ENCODE data around the gene HKDC1.

The HKDC1 gene

DNA sequence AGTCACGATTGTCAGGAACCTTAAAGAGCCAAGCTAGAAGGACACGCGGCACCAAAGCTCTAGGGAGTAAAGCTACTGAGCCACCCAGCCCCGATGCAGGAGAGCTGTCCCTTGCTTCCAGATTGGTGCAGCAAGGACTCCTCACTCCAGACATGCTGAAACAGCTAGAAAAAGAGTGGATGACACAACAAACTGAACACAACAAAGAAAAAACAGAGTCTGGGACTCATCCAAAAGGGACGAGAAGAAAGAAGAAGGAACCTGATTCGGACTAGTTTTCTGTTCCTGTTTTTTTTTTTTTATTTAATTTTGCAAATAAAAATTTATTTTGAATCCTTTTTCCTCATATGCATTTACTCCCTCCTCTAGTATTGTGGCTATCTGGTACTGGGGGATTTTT, 11.4 kb upstream of the HKDC1 start:
- TF ChIP-seq, protein P1, sequence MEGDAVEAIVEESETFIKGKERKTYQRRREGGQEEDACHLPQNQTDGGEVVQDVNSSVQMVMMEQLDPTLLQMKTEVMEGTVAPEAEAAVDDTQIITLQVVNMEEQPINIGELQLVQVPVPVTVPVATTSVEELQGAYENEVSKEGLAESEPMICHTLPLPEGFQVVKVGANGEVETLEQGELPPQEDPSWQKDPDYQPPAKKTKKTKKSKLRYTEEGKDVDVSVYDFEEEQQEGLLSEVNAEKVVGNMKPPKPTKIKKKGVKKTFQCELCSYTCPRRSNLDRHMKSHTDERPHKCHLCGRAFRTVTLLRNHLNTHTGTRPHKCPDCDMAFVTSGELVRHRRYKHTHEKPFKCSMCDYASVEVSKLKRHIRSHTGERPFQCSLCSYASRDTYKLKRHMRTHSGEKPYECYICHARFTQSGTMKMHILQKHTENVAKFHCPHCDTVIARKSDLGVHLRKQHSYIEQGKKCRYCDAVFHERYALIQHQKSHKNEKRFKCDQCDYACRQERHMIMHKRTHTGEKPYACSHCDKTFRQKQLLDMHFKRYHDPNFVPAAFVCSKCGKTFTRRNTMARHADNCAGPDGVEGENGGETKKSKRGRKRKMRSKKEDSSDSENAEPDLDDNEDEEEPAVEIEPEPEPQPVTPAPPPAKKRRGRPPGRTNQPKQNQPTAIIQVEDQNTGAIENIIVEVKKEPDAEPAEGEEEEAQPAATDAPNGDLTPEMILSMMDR (IDR thresholded peaks at IDR 0.05; ENCODE audit: low read depth, low read length, missing control alignments) = no peak
- DNase-seq (ENCODE audit: low read depth) = no peak
- no peak overlapping the region for H3K4me3 ChIP-seq (ENCODE audit: low read depth, low read length)
- in situ Hi-C loops (cut with HindIII; ENCODE audit: low sequenced_read_pairs) = no loop called here

GRCh38 chr10:69209787-69210484, 10.2 kb upstream of the HKDC1 start:
- no peak overlapping the region for H3K4me3 ChIP-seq (ENCODE audit: low read depth, low read length)
- in situ Hi-C loops (cut with HindIII; ENCODE audit: low sequenced_read_pairs) = no loop called here
- DNase-seq (ENCODE audit: low read depth) = no peak
- TF ChIP-seq, protein P1 (IDR thresholded peaks at IDR 0.05; ENCODE audit: low read depth, low read length, missing control alignments) = no peak

DNA sequence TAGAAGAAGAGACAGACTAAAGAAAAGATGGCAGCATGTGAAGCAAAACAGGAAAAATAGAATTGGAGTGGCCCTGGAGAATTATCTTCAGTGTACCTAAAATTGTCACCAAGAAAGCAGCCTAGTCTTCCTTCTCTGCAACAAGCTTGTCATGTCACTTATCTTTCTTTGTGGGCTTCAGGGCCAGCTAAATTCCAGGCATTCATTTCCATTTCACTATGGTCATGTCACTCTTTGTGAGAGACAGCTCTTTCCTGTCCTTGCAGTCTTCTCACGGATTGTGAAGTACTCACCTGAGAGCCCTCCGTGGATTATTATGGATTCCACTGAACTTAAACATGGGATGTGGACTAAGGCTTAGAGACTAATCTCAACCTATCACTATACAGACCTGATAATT, 9.0 kb upstream of the HKDC1 start:
- no peak for DNase-seq (ENCODE audit: low read depth)
- no peak overlapping the region for H3K4me3 ChIP-seq (ENCODE audit: low read depth, low read length)
- TF ChIP-seq, protein P1 (IDR thresholded peaks at IDR 0.05; ENCODE audit: low read depth, low read length, missing control alignments) = no peak
- in situ Hi-C loops (cut with HindIII; ENCODE audit: low sequenced_read_pairs) = no loop called here

- H3K4me3 ChIP-seq (ENCODE audit: low read depth, low read length) = no peak overlapping the region
- DNase-seq (ENCODE audit: low read depth) = no peak
- TF ChIP-seq, protein P1 (IDR thresholded peaks at IDR 0.05; ENCODE audit: low read depth, low read length, missing control alignments) = no peak
- in situ Hi-C loops (cut with HindIII; ENCODE audit: low sequenced_read_pairs) = no loop called here
These were observed 8.6 kb upstream of the HKDC1 start for GRCh38 chr10:69211524-69211923.

DNA sequence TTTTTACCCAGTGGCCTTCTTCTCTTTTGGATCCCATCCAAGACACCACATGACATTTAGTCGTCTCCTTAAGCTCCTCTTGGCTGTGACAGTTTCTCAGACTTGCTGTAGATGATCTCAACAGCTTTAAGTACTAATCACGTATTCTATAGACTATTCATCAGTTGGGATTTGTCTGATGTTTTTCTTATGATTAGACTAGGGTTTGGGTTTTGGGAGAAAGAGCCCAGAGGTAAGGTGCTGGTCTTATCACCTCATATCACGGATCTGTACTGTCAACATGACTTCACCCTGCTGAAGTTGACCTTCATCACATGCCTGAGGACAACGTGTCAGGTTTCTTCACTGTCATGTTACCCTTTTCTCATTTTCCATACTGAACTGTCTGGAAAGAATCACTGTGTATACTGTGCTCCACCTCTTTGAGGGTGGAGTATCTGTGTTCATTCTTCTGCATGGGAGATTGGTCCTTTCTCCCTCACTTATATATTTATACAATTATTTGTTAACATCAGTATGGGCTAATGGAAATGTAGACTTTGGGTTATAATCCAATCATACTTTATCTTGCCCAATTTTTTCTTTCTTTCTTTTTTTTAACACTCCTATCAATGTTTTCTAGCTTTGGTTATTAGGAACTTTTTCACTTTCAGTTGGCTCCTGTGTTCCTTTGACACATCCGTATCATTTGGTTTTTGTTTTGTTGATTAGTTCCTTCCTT, 6.4 kb upstream of the HKDC1 start:
- no peak overlapping the region for H3K4me3 ChIP-seq (ENCODE audit: low read depth, low read length)
- DNase-seq (ENCODE audit: low read depth) = no peak
- in situ Hi-C loops (cut with HindIII; ENCODE audit: low sequenced_read_pairs) = no loop called here
- TF ChIP-seq, protein P1 (IDR thresholded peaks at IDR 0.05; ENCODE audit: low read depth, low read length, missing control alignments) = no peak

DNA sequence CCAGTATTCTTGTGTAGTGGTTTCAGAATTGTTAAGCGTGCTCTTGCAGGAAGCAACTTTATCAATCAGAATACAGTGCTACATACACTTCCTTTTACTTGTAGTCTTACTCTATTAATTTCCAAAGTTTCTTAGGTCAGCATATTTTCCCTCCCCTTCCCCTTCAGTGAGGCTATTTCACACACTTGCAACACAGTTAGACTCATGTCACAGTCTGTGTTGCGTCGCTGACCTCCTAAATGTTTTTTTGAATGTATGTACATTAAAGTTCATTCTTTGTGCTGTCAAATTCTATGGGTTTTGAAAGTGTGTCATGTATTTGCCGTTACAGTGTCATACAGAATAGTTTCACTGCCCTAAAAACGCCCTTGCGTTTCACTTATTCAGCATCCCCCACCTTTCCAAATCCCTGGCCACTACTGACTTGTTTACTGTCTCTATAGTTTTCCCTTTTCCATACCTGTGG, 5.4 kb upstream of the HKDC1 start:
- in situ Hi-C loops (cut with HindIII; ENCODE audit: low sequenced_read_pairs) = no loop called here
- TF ChIP-seq, protein P1 (IDR thresholded peaks at IDR 0.05; ENCODE audit: low read depth, low read length, missing control alignments) = no peak
- no peak overlapping the region for H3K4me3 ChIP-seq (ENCODE audit: low read depth, low read length)
- DNase-seq (ENCODE audit: low read depth) = no peak
